ENCODE data around the gene RNF39. TPM values are rescaled to one million over a fixed set of nuclear protein-coding genes. Genes with fewer than 3 reads are reported as not detected.
A peak's percentile ranks its signal among the peaks of the same experiment; 100 is the strongest.

RNF39 gene
- total and polyA plus RNA-seq, 2 of the 13 experiments (the other 11 are each of a cell fraction or from before 2014, with no cell fraction given): 0.13 to 1.8 TPM

GRCh38 chr6:30100585-30101443 is 25.2 kb upstream of the RNF39 start (continued):
- TF ChIP-seq ZNF280D (CRISPR knock-in tag; IDR thresholded peaks at IDR 0.05): 0 out of 2 replicates have a peak, but pooled peaks have one; percentile 11
- peak; percentile 87; the same call in 1 of the 2 replicates for TF ChIP-seq NAIF1 (CRISPR knock-in tag; IDR thresholded peaks at IDR 0.05; ENCODE audit: borderline replicate concordance)
- peak; percentile 57; the same call in 1 of the 2 replicates for TF ChIP-seq NFIC (IDR thresholded peaks at IDR 0.05; ENCODE audit: low read length)
- TF ChIP-seq PHF21A (CRISPR knock-in tag; IDR thresholded peaks at IDR 0.05): peak; percentile 90; the same call in 1 of the 2 replicates
- TF ChIP-seq SKI (IDR thresholded peaks at IDR 0.05; ENCODE audit: partially characterized antibody): peak; percentile 60
- TF ChIP-seq ELF1 (CRISPR knock-in tag; IDR thresholded peaks at IDR 0.05): peak; percentile 69
- peak; percentile 67; the same call in 1 of the 2 replicates for TF ChIP-seq JUN (CRISPR knock-in tag; IDR thresholded peaks at IDR 0.05)
- no peak for TF ChIP-seq MAZ (IDR thresholded peaks at IDR 0.05; ENCODE audit: borderline replicate concordance, low read depth, low read length)
- peak; percentile 92 for TF ChIP-seq MAZ (CRISPR knock-in tag; IDR thresholded peaks at IDR 0.05; ENCODE audit: low read depth)
- peak; percentile 89 for TF ChIP-seq FOXA3 (CRISPR knock-in tag; IDR thresholded peaks at IDR 0.05)
- TF ChIP-seq, protein P1, sequence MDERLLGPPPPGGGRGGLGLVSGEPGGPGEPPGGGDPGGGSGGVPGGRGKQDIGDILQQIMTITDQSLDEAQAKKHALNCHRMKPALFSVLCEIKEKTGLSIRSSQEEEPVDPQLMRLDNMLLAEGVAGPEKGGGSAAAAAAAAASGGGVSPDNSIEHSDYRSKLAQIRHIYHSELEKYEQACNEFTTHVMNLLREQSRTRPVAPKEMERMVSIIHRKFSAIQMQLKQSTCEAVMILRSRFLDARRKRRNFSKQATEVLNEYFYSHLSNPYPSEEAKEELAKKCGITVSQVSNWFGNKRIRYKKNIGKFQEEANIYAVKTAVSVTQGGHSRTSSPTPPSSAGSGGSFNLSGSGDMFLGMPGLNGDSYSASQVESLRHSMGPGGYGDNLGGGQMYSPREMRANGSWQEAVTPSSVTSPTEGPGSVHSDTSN (CRISPR knock-in tag; IDR thresholded peaks at IDR 0.05): no peak
- TF ChIP-seq ZNF20 (CRISPR knock-in tag; IDR thresholded peaks at IDR 0.05): no peak
- TF ChIP-seq ZNF570 (CRISPR knock-in tag; IDR thresholded peaks at IDR 0.05; ENCODE audit: borderline replicate concordance): no peak
- TF ChIP-seq MEIS2 (CRISPR knock-in tag; IDR thresholded peaks at IDR 0.05): peak; percentile 23; the same call in 1 of the 2 replicates
- TF ChIP-seq, protein P2, sequence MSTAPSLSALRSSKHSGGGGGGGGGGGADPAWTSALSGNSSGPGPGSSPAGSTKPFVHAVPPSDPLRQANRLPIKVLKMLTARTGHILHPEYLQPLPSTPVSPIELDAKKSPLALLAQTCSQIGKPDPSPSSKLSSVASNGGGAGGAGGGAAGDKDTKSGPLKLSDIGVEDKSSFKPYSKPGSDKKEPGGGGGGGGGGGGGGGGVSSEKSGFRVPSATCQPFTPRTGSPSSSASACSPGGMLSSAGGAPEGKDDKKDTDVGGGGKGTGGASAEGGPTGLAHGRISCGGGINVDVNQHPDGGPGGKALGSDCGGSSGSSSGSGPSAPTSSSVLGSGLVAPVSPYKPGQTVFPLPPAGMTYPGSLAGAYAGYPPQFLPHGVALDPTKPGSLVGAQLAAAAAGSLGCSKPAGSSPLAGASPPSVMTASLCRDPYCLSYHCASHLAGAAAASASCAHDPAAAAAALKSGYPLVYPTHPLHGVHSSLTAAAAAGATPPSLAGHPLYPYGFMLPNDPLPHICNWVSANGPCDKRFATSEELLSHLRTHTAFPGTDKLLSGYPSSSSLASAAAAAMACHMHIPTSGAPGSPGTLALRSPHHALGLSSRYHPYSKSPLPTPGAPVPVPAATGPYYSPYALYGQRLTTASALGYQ (CRISPR knock-in tag; IDR thresholded peaks at IDR 0.05): peak; percentile 94
- TF ChIP-seq, protein P3, sequence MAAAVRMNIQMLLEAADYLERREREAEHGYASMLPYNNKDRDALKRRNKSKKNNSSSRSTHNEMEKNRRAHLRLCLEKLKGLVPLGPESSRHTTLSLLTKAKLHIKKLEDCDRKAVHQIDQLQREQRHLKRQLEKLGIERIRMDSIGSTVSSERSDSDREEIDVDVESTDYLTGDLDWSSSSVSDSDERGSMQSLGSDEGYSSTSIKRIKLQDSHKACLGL (CRISPR knock-in tag; IDR thresholded peaks at IDR 0.05): peak; percentile 87
- TF ChIP-seq FOSL1 (CRISPR knock-in tag; IDR thresholded peaks at IDR 0.05; ENCODE audit: borderline replicate concordance): no peak
- TF ChIP-seq ZNF737 (CRISPR knock-in tag; IDR thresholded peaks at IDR 0.05; ENCODE audit: borderline replicate concordance): no peak
- peak; percentile 24; the same call in 1 of the 2 replicates for TF ChIP-seq AKAP8 (CRISPR knock-in tag; IDR thresholded peaks at IDR 0.05)
- TF ChIP-seq PCBP2 (optimal IDR thresholded peaks at IDR 0.05; ENCODE audit: low read depth, low read length, poor library complexity, severe bottlenecking): no peak
- TF ChIP-seq ZNF556 (CRISPR knock-in tag; IDR thresholded peaks at IDR 0.05; ENCODE audit: borderline replicate concordance): peak; percentile 31; the same call in 1 of the 2 replicates
- TF ChIP-seq ZNF232 (CRISPR knock-in tag; IDR thresholded peaks at IDR 0.05; ENCODE audit: borderline replicate concordance): peak; percentile 71; the same call in 1 of the 2 replicates
- peak; percentile 67; the same call in 1 of the 2 replicates for TF ChIP-seq KDM5A (IDR thresholded peaks at IDR 0.05; ENCODE audit: borderline replicate concordance, low read length)

Measured in HepG2 (cell line).